GM21723 (cell line): ENCODE results near the gene PLAAT3.
"Not testable (repeated sequence)": the region's sequence is repeated elsewhere in the genome, so short reads cannot be mapped to it uniquely, and the experiment has no call there.

Source experiments
- ATAC-seq: cut with Tn5 transposase; IDR thresholded peaks from one replicate; pipeline ENCODE4 v1.9.1; 2021; ENCODE audit warnings: mild to moderate bottlenecking, moderate library complexity; ENCODE audit not compliant: unreplicated experiment

Gene PLAAT3

GRCh38 chr11:63547061-63547460 is 67.2 kb downstream of the PLAAT3 start:
- no peak for ATAC-seq

GRCh38 chr11:63543711-63544110 is 70.5 kb downstream of the PLAAT3 start:
- no peak for ATAC-seq

GRCh38 chr11:63542506-63542905 is 71.7 kb downstream of the PLAAT3 start:
- ATAC-seq = not testable (repeated sequence)

GRCh38 chr11:63537293-63538101 is 76.7 kb downstream of the PLAAT3 start:
- no peak for ATAC-seq

GRCh38 chr11:63536669-63537292 is 77.5 kb downstream of the PLAAT3 start, which contains the start of gene PLAAT4:
TSS of gene PLAAT4 (plus strand) at chr11:63536808. CDS start at chr11:63536869, 61 bp downstream.
- peak; percentile 43 for ATAC-seq

GRCh38 chr11:63535734-63536133 is 78.5 kb downstream of the PLAAT3 start:
- ATAC-seq = no peak

- peak; percentile 43 for ATAC-seq
These were observed 79.3 kb downstream of the PLAAT3 start for GRCh38 chr11:63534895-63535461.

- ATAC-seq = no peak
These were observed 80.2 kb downstream of the PLAAT3 start for GRCh38 chr11:63534076-63534475.

GRCh38 chr11:63532799-63533475 is 81.3 kb downstream of the PLAAT3 start:
- ATAC-seq = no peak

GRCh38 chr11:63532117-63532516 is 82.1 kb downstream of the PLAAT3 start:
- no peak for ATAC-seq

GRCh38 chr11:63531074-63531792 is 83.0 kb downstream of the PLAAT3 start:
- peak; percentile 66 for ATAC-seq

- ATAC-seq = no peak
These were observed 84.2 kb downstream of the PLAAT3 start for GRCh38 chr11:63530021-63530420.

- not testable (repeated sequence) for ATAC-seq
These were observed 84.9 kb downstream of the PLAAT3 start for GRCh38 chr11:63529373-63529772.

GRCh38 chr11:63528729-63529278 is 85.4 kb downstream of the PLAAT3 start:
- not testable (repeated sequence) for ATAC-seq

GRCh38 chr11:63528156-63528555 is 86.1 kb downstream of the PLAAT3 start:
- ATAC-seq = not testable (repeated sequence)

GRCh38 chr11:63527667-63528066 is 86.6 kb downstream of the PLAAT3 start:
- ATAC-seq = no peak
